Neural progenitor cell (in vitro differentiated cells): ENCODE measurements around the gene HOXC10. TPM values are rescaled to one million over a fixed set of nuclear protein-coding genes. Genes with fewer than 3 reads are reported as not detected.

Experiments used
- DNase-seq: peaks from one replicate; pipeline ENCODE4 v3.0.0-alpha.2; 2016; ENCODE audit warnings: low spot score
- H2AFZ ChIP-seq: fragments of 200-600 bp; sonication (generic); replicated peaks from 2 replicates; pipeline ENCODE4 v1.6.1; 2016; ENCODE audit warnings: antibody characterized with exemption
- H3F3A ChIP-seq: fragments of 200-600 bp; sonication (generic); 2 replicates; pipeline ENCODE4 v1.6.1; 2016; ENCODE audit warnings: antibody characterized with exemption, low read depth
- H3K27ac ChIP-seq: fragments of 200-600 bp; sonication (generic); 2 replicates; pipeline ENCODE4 v1.5.1; 2016; ENCODE audit warnings: mild to moderate bottlenecking
- H3K27me3 ChIP-seq: fragments of 200-600 bp; sonication (generic); 2 replicates; pipeline ENCODE4 v1.6.1; 2016; ENCODE audit warnings: mild to moderate bottlenecking, moderate library complexity
- H3K36me3 ChIP-seq: fragments of 200-600 bp; sonication (generic); 2 replicates; pipeline ENCODE4 v1.5.1; 2016
- H3K4me1 ChIP-seq: fragments of 200-600 bp; sonication (generic); 2 replicates; pipeline ENCODE4 v1.6.1; 2016; ENCODE audit warnings: mixed run types
- H3K4me2 ChIP-seq: fragments of 200-600 bp; sonication (generic); 2 replicates; pipeline ENCODE4 v1.6.1; 2016
- H3K4me3 ChIP-seq: fragments of 200-600 bp; sonication (generic); 2 replicates; pipeline ENCODE4 v1.5.1; 2016
- H3K79me2 ChIP-seq: fragments of 200-600 bp; sonication (generic); 2 replicates; pipeline ENCODE4 v1.6.1; 2016; ENCODE audit warnings: low read depth
- H3K9ac ChIP-seq: fragments of 200-600 bp; sonication (generic); 2 replicates; pipeline ENCODE4 v1.6.1; 2016
- H3K9me3 ChIP-seq: fragments of 200-600 bp; sonication (generic); 2 replicates; pipeline ENCODE4 v1.5.1; 2016; ENCODE audit warnings: low read depth
- H4K20me1 ChIP-seq: fragments of 200-600 bp; sonication (generic); 2 replicates; pipeline ENCODE4 v1.6.1; 2016; ENCODE audit warnings: low read depth
- H3K27ac Mint-ChIP-seq: 3 replicates; pipeline ENCODE4 v1.8.0; 2021; ENCODE audit warnings: mixed read lengths
- H3K27me3 Mint-ChIP-seq: 2 replicates; pipeline ENCODE4 v1.8.0; 2022; ENCODE audit warnings: low read depth, mild to moderate bottlenecking, inconsistent platforms, moderate library complexity, mixed read lengths; ENCODE audit not compliant: insufficient read depth
- H3K36me3 Mint-ChIP-seq: 3 replicates; pipeline ENCODE4 v1.8.0; 2021; ENCODE audit warnings: mixed read lengths
- H3K4me1 Mint-ChIP-seq: 3 replicates; pipeline ENCODE4 v1.8.0; 2021; ENCODE audit warnings: mixed read lengths
- H3K4me3 Mint-ChIP-seq: 3 replicates; pipeline ENCODE4 v1.8.0; 2021; ENCODE audit warnings: mild to moderate bottlenecking, moderate library complexity, mixed read lengths
- H3K9me3 Mint-ChIP-seq: 3 replicates; pipeline ENCODE4 v1.8.0; 2020; ENCODE audit warnings: mixed read lengths
- CTCF ChIP-seq: fragments of 200-600 bp; sonication (generic); IDR thresholded peaks from 2 replicates; pipeline ENCODE4 v1.5.1; 2017; ENCODE audit warnings: antibody characterized with exemption, mild to moderate bottlenecking
- EZH2 ChIP-seq: fragments of 200-600 bp; sonication (generic); IDR thresholded peaks from 2 replicates; pipeline ENCODE4 v1.6.1; 2017; ENCODE audit warnings: antibody characterized with exemption, mild to moderate bottlenecking, moderate library complexity
- EZH2phosphoT487 ChIP-seq: fragments of 200-600 bp; sonication (generic); IDR thresholded peaks from 2 replicates; pipeline ENCODE4 v1.6.1; 2017; ENCODE audit warnings: antibody characterized with exemption
- total RNA-seq: library from RNA; depleted of rRNA; stranded (reverse); fragments of >200 nt; gene quantifications from 2 replicates; pipeline ENCODE4 v1.2.3, GENCODE V29; 2015; ENCODE audit warnings: low replicate concordance

The HOXC10 gene
- total RNA-seq, 1 donor from 2014 or later = not detected

GRCh38 chr12:54010053-54010971 lies 25.4 kb downstream of the HOXC10 start:
- Mint-ChIP-seq H3K36me3 (no peaks in the 10 kb centered on the region), H3K4me1 (peaks cover 4% of the 10 kb centered on the region), H3K27me3 (peaks cover 92% of the 10 kb centered on the region), H3K27ac (no peak overlapping the region), H3K9me3 (peaks cover 8% of the 10 kb centered on the region), H3K4me3 (no peak overlapping the region)
- no peak for DNase-seq
- TF ChIP-seq EZH2 (no peak), EZH2phosphoT487 (peak; percentile 9)
- Histone ChIP-seq H3K9ac (no peak overlapping the region), H3K9me3 (no peaks in the 10 kb centered on the region), H3K27me3 (peaks cover 100% of the 10 kb centered on the region), H3K27ac (no peak overlapping the region), H3F3A (peaks cover 3% of the 10 kb centered on the region), H3K4me1 (no peaks in the 10 kb centered on the region), H3K4me3 (no peak overlapping the region), H2AFZ (no peak overlapping the region), H3K36me3 (no peaks in the 10 kb centered on the region), H3K79me2 (no peaks in the 10 kb centered on the region), H4K20me1 (peaks cover 82% of the 10 kb centered on the region), H3K4me2 (no peak overlapping the region)

- peaks cover 92% of the 10 kb centered on the region for H3K27me3 Mint-ChIP-seq
- Histone ChIP-seq H3K36me3 (no peaks in the 10 kb centered on the region), H3K4me2 (no peak overlapping the region), H3K27ac (no peak overlapping the region), H3K27me3 (peaks cover 100% of the 10 kb centered on the region), H3K79me2 (no peaks in the 10 kb centered on the region), H3K9ac (no peak overlapping the region), H2AFZ (no peak overlapping the region), H3K4me1 (no peaks in the 10 kb centered on the region), H3K9me3 (no peaks in the 10 kb centered on the region), H3K4me3 (no peak overlapping the region), H4K20me1 (peaks cover 85% of the 10 kb centered on the region), H3F3A (peaks cover 3% of the 10 kb centered on the region)
- H3K9me3 Mint-ChIP-seq = peaks cover 8% of the 10 kb centered on the region
- H3K36me3 Mint-ChIP-seq = no peaks in the 10 kb centered on the region
- DNase-seq = no peak
- no peak overlapping the region for H3K4me3 Mint-ChIP-seq
- no peak overlapping the region for H3K27ac Mint-ChIP-seq
- peak; percentile 70 for TF ChIP-seq EZH2
- TF ChIP-seq EZH2phosphoT487 = peak; percentile 1
- TF ChIP-seq CTCF = no peak
- H3K4me1 Mint-ChIP-seq = peaks cover 3% of the 10 kb centered on the region
Measured at GRCh38 chr12:54010972-54011664, 26.2 kb downstream of the HOXC10 start.

- Mint-ChIP-seq H3K4me3 (no peak overlapping the region), H3K27me3 (peaks cover 94% of the 10 kb centered on the region), H3K4me1 (no peaks in the 10 kb centered on the region), H3K9me3 (peaks cover 8% of the 10 kb centered on the region), H3K27ac (no peak overlapping the region), H3K36me3 (no peaks in the 10 kb centered on the region)
- Histone ChIP-seq H3K79me2 (no peaks in the 10 kb centered on the region), H3K36me3 (no peaks in the 10 kb centered on the region), H2AFZ (no peak overlapping the region), H4K20me1 (peaks cover 81% of the 10 kb centered on the region), H3F3A (peaks cover 3% of the 10 kb centered on the region), H3K9me3 (no peaks in the 10 kb centered on the region), H3K4me2 (no peak overlapping the region), H3K4me1 (no peaks in the 10 kb centered on the region), H3K9ac (no peak overlapping the region), H3K4me3 (no peak overlapping the region), H3K27ac (no peak overlapping the region), H3K27me3 (peaks cover 100% of the 10 kb centered on the region)
- no peak for DNase-seq
- TF ChIP-seq CTCF (no peak), EZH2phosphoT487 (peak; percentile 55), EZH2 (no peak)
Measured at GRCh38 chr12:54011665-54012532, 27.0 kb downstream of the HOXC10 start.
